Body of pancreas (tissue), 4 donors: ENCODE results near the gene LSM3.
A peak's percentile ranks its signal among the peaks of the same experiment; 100 is the strongest.

Source experiments
- POLR2A ChIP-seq, 3 donors: fragments of 450-650 bp; IDR thresholded peaks; one replicate each; pipeline ENCODE4 v1.6.1; 2016; ENCODE audit warnings: antibody characterized with exemption in 3 of 3, mild to moderate bottlenecking in 2 of 3
- TF ChIP-seq, protein P1 (sequence below), 7 experiments: fragments of 450-650 bp in 4 of 7; fragments of 200-600 bp in 3 of 7; sonication (generic) in 3 of 7; IDR thresholded peaks; one replicate each; pipeline ENCODE4 v1.5.1; 2016 to 2019; ENCODE audit warnings: antibody characterized with exemption in 7 of 7

DNA sequence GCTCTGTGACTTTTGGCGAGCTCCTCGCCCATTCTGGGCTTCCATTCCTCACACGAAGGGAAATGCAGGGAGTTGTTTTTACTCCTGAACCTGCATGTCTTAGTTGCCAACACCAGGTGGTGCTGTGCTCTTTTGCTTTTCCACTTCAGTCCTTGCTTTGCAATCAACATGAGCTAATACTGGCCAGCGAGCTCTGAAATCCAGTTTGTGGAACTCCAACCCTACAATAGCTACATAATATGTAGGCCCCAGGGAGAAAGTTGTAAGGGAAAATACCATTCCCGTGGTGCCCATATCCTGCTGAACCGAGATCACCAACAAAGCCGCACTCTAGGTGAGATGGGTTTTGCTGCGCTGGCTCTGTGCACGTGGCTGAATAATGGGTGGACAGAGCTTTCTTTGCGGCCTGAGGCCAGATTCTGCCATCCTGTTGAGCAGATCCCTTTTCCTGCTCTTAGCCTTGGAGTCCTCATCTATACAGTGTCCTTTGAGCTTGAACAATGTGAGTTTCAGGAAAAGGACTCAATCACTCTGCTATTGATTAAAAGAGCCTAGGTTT is 25.0 kb downstream of the LSM3 start:
- no peak for TF ChIP-seq POLR2A (IDR thresholded peaks at IDR 0.05)
- TF ChIP-seq, protein P1, sequence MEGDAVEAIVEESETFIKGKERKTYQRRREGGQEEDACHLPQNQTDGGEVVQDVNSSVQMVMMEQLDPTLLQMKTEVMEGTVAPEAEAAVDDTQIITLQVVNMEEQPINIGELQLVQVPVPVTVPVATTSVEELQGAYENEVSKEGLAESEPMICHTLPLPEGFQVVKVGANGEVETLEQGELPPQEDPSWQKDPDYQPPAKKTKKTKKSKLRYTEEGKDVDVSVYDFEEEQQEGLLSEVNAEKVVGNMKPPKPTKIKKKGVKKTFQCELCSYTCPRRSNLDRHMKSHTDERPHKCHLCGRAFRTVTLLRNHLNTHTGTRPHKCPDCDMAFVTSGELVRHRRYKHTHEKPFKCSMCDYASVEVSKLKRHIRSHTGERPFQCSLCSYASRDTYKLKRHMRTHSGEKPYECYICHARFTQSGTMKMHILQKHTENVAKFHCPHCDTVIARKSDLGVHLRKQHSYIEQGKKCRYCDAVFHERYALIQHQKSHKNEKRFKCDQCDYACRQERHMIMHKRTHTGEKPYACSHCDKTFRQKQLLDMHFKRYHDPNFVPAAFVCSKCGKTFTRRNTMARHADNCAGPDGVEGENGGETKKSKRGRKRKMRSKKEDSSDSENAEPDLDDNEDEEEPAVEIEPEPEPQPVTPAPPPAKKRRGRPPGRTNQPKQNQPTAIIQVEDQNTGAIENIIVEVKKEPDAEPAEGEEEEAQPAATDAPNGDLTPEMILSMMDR (IDR thresholded peaks at IDR 0.05) = peak; percentile 73 to 90 (median 86)
